ENCODE data around the gene ALDH3B2. TPM values are rescaled to one million over a fixed set of nuclear protein-coding genes. Genes with fewer than 3 reads are reported as not detected.
A peak's percentile ranks its signal among the peaks of the same experiment; 100 is the strongest.
"Not testable (repeated sequence)": the region's sequence is repeated elsewhere in the genome, so short reads cannot be mapped to it uniquely, and the experiment has no call there.

Gene ALDH3B2
- polyA plus RNA-seq, 3 donors, result not detected

GRCh38 chr11:67626970-67627369 lies 47.5 kb downstream of the ALDH3B2 start:
- H3K4me3 Mint-ChIP-seq, result no peak overlapping the region
- WGBS (ENCODE audit: insufficient coverage), result 93% methylated on average over 7 of the region's 10 CpGs
- DNase-seq, result no peak

DNA sequence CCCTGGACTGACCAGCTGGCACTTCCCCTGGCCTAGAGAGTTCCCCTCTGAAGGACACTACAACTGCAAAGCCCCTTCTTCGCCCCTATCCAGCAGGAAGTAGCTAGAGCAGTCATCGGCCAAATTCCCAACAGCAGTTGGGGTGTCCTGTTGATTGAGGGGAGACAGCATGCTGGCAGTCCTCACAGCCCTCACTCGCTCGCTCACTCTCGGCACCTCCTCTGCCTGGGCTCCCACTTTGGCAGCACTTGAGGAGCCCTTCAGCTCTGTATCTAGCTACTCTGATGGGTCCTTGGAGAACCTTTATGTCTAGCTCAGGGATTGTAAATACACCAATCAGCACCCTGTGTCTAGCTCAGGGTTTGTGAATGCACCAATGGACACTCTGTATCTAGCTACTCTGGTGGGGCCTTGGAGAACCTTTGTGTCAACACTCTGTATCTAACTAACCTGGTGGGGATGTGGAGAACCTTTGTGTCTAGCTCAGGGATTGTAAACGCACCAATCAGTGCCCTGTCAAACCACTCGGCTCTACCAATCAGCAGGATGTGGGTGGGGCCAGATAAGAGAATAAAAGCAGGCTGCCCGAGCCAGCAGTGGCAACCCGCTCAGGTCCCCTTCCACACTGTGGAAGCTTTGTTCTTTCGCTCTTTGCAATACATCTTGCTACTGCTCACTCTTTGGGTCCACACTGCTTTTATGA lies 48.1 kb downstream of the ALDH3B2 start:
- not testable (repeated sequence) for H2AFZ ChIP-seq (ENCODE audit: insufficient read depth, low read depth, low read length, poor library complexity, severe bottlenecking); H3K9ac ChIP-seq (ENCODE audit: insufficient read depth, low read length, poor library complexity, severe bottlenecking); H3K4me2 ChIP-seq (replicated peaks; ENCODE audit: extremely low read depth, low read length, poor library complexity, severe bottlenecking); H3K9me3 Mint-ChIP-seq; H3K27ac Mint-ChIP-seq; H3K9me3 ChIP-seq (replicated peaks in 1 of 2; ENCODE audit: control insufficient read depth in 1 of 2, insufficient read depth in 1 of 2, low read length in 2 of 2); H3K4me3 ChIP-seq (replicated peaks in 1 of 3; ENCODE audit: low read depth in 2 of 3, low read length in 3 of 3); H3K79me2 ChIP-seq (ENCODE audit: insufficient read depth, low read length); H3K4me3 Mint-ChIP-seq; H3K36me3 ChIP-seq (replicated peaks in 1 of 2; ENCODE audit: control insufficient read depth in 1 of 2, insufficient read depth in 2 of 2, low read length in 2 of 2); H3K36me3 Mint-ChIP-seq; H3K27ac ChIP-seq (ENCODE audit: low read depth in 1 of 2, low read length in 2 of 2); H3K27me3 ChIP-seq (ENCODE audit: control insufficient read depth in 2 of 2, insufficient read depth in 2 of 2, low read length in 2 of 2); DNase-seq; H4K20me1 ChIP-seq (ENCODE audit: insufficient read depth, low read length); H3K27me3 Mint-ChIP-seq (ENCODE audit: low read depth in 3 of 3)
- intact Hi-C loops (cut with micrococcal nuclease), result loop anchor here (5.0 to 10.0 kb wide), 2 partner anchors 86 to 89 kb away; no protein-coding TSS in a partner anchor
- peaks cover 16 to 20% of the 10 kb centered on the region in 2 donors for H3K4me1 ChIP-seq (ENCODE audit: control insufficient read depth in 1 of 2, insufficient read depth in 2 of 2, low read length in 2 of 2)
- WGBS (ENCODE audit: insufficient coverage), result 95% methylated on average over 4 of the region's 10 CpGs
- peaks cover 10% of the 10 kb centered on the region for H3K4me1 Mint-ChIP-seq

More at GRCh38 chr11:67626970-67627369, 47.5 kb downstream of the ALDH3B2 start:
- no peaks in the 10 kb centered on the region for H3K27me3 ChIP-seq (ENCODE audit: control insufficient read depth in 2 of 2, insufficient read depth in 2 of 2, low read length in 2 of 2)
- H3K79me2 ChIP-seq (ENCODE audit: insufficient read depth, low read length), result no peaks in the 10 kb centered on the region
- no peaks in the 10 kb centered on the region for H3K9me3 ChIP-seq (replicated peaks in 1 of 2; ENCODE audit: control insufficient read depth in 1 of 2, insufficient read depth in 1 of 2, low read length in 2 of 2)
- Mint-ChIP-seq H3K9me3 (peaks cover 0 to 6% (median 0%) of the 10 kb centered on the region in 7 donors), H3K36me3 (no peaks in the 10 kb centered on the region), H3K4me1 (peaks cover 10% of the 10 kb centered on the region), H3K27me3 (ENCODE audit: low read depth in 3 of 3) (peaks cover 2 to 5% (median 4%) of the 10 kb centered on the region in 3 donors), H3K27ac (peak overlapping the region in 1 of 7 donors; percentile 39)
- intact Hi-C loops (cut with micrococcal nuclease), result loop anchor here (5.0 to 10.0 kb wide), 2 partner anchors 85 to 88 kb away; no protein-coding TSS in a partner anchor
- TF ChIP-seq, protein P1, sequence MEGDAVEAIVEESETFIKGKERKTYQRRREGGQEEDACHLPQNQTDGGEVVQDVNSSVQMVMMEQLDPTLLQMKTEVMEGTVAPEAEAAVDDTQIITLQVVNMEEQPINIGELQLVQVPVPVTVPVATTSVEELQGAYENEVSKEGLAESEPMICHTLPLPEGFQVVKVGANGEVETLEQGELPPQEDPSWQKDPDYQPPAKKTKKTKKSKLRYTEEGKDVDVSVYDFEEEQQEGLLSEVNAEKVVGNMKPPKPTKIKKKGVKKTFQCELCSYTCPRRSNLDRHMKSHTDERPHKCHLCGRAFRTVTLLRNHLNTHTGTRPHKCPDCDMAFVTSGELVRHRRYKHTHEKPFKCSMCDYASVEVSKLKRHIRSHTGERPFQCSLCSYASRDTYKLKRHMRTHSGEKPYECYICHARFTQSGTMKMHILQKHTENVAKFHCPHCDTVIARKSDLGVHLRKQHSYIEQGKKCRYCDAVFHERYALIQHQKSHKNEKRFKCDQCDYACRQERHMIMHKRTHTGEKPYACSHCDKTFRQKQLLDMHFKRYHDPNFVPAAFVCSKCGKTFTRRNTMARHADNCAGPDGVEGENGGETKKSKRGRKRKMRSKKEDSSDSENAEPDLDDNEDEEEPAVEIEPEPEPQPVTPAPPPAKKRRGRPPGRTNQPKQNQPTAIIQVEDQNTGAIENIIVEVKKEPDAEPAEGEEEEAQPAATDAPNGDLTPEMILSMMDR (IDR thresholded peaks at IDR 0.05), result no peak
- H3K9ac ChIP-seq (ENCODE audit: insufficient read depth, low read length, poor library complexity, severe bottlenecking), result no peak overlapping the region
- H2AFZ ChIP-seq (ENCODE audit: insufficient read depth, low read depth, low read length, poor library complexity, severe bottlenecking), result no peak overlapping the region
- no peak overlapping the region for H3K27ac ChIP-seq (ENCODE audit: low read depth in 1 of 2, low read length in 2 of 2)
- no peak overlapping the region for H3K4me3 ChIP-seq (replicated peaks in 1 of 3; ENCODE audit: low read depth in 2 of 3, low read length in 3 of 3)
- no peak overlapping the region for H3K4me2 ChIP-seq (replicated peaks; ENCODE audit: extremely low read depth, low read length, poor library complexity, severe bottlenecking)
- no peaks in the 10 kb centered on the region for H3K36me3 ChIP-seq (replicated peaks in 1 of 2; ENCODE audit: control insufficient read depth in 1 of 2, insufficient read depth in 2 of 2, low read length in 2 of 2)
- H4K20me1 ChIP-seq (ENCODE audit: insufficient read depth, low read length), result no peaks in the 10 kb centered on the region
- H3K4me1 ChIP-seq (ENCODE audit: control insufficient read depth in 1 of 2, insufficient read depth in 2 of 2, low read length in 2 of 2), result peaks cover 16 to 21% of the 10 kb centered on the region in 2 donors

- H4K20me1 ChIP-seq (ENCODE audit: insufficient read depth, low read length); H3K9ac ChIP-seq (ENCODE audit: insufficient read depth, low read length, poor library complexity, severe bottlenecking); H3K36me3 ChIP-seq (replicated peaks in 1 of 2; ENCODE audit: control insufficient read depth in 1 of 2, insufficient read depth in 2 of 2, low read length in 2 of 2); H3K4me2 ChIP-seq (replicated peaks; ENCODE audit: extremely low read depth, low read length, poor library complexity, severe bottlenecking); H3K36me3 Mint-ChIP-seq; DNase-seq; H3K4me3 Mint-ChIP-seq; H3K27me3 Mint-ChIP-seq (ENCODE audit: low read depth in 3 of 3); H3K27ac ChIP-seq (ENCODE audit: low read depth in 1 of 2, low read length in 2 of 2); H3K27me3 ChIP-seq (ENCODE audit: control insufficient read depth in 2 of 2, insufficient read depth in 2 of 2, low read length in 2 of 2); H3K27ac Mint-ChIP-seq; H3K9me3 Mint-ChIP-seq; H3K4me3 ChIP-seq (replicated peaks in 1 of 3; ENCODE audit: low read depth in 2 of 3, low read length in 3 of 3); H3K4me1 ChIP-seq (ENCODE audit: control insufficient read depth in 1 of 2, insufficient read depth in 2 of 2, low read length in 2 of 2); H2AFZ ChIP-seq (ENCODE audit: insufficient read depth, low read depth, low read length, poor library complexity, severe bottlenecking); H3K9me3 ChIP-seq (replicated peaks in 1 of 2; ENCODE audit: control insufficient read depth in 1 of 2, insufficient read depth in 1 of 2, low read length in 2 of 2); H3K79me2 ChIP-seq (ENCODE audit: insufficient read depth, low read length); H3K4me1 Mint-ChIP-seq: not testable (repeated sequence)
- no CpG with 5 or more reads among the region's 1 CpG for WGBS (ENCODE audit: insufficient coverage)
- intact Hi-C loops (cut with micrococcal nuclease), result loop anchor here in 1 of 2 donors (10.0 kb wide), 1 partner anchor 91 kb away; no protein-coding TSS in a partner anchor
These were observed 50.6 kb downstream of the ALDH3B2 start for GRCh38 chr11:67623795-67624194.

DNA sequence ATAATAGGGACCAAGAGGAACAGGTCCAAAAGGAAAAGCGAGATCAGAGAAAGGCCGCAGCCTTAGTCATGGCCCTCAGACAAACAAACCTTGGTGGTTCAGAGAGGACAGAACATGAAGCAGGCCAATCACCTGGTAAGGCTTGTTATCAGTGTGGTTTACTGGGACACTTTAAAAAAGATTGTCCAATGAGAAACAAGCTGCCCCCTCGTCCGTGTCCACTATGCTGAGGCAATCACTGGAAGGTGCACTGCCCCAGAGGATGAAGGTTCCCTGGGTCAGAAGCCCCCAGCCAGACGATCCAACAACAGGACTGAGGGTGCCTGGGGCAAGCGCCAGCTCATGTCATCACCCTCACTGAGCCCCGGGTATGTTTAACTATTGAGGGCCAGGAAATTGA lies 51.5 kb downstream of the ALDH3B2 start:
- DNase-seq; H3K4me3 ChIP-seq (replicated peaks in 1 of 3; ENCODE audit: low read depth in 2 of 3, low read length in 3 of 3); H4K20me1 ChIP-seq (ENCODE audit: insufficient read depth, low read length); H3K4me1 ChIP-seq (ENCODE audit: control insufficient read depth in 1 of 2, insufficient read depth in 2 of 2, low read length in 2 of 2); H3K27me3 ChIP-seq (ENCODE audit: control insufficient read depth in 2 of 2, insufficient read depth in 2 of 2, low read length in 2 of 2); H3K4me1 Mint-ChIP-seq; H3K9ac ChIP-seq (ENCODE audit: insufficient read depth, low read length, poor library complexity, severe bottlenecking); H3K9me3 ChIP-seq (replicated peaks in 1 of 2; ENCODE audit: control insufficient read depth in 1 of 2, insufficient read depth in 1 of 2, low read length in 2 of 2); H3K79me2 ChIP-seq (ENCODE audit: insufficient read depth, low read length); H2AFZ ChIP-seq (ENCODE audit: insufficient read depth, low read depth, low read length, poor library complexity, severe bottlenecking); H3K36me3 Mint-ChIP-seq; H3K36me3 ChIP-seq (replicated peaks in 1 of 2; ENCODE audit: control insufficient read depth in 1 of 2, insufficient read depth in 2 of 2, low read length in 2 of 2); H3K4me2 ChIP-seq (replicated peaks; ENCODE audit: extremely low read depth, low read length, poor library complexity, severe bottlenecking); H3K27ac Mint-ChIP-seq; H3K9me3 Mint-ChIP-seq; H3K27ac ChIP-seq (ENCODE audit: low read depth in 1 of 2, low read length in 2 of 2); H3K27me3 Mint-ChIP-seq (ENCODE audit: low read depth in 3 of 3); H3K4me3 Mint-ChIP-seq: not testable (repeated sequence)
- intact Hi-C loops (cut with micrococcal nuclease), result loop anchor here in 1 of 2 donors (10.0 kb wide), 1 partner anchor 92 kb away; no protein-coding TSS in a partner anchor
- WGBS (ENCODE audit: insufficient coverage), result 50% methylated on average over 2 of the region's 7 CpGs
